Parathyroid adenoma (tissue), 2 donors: ENCODE results near the gene CASP7.
"Not testable (repeated sequence)": the region's sequence is repeated elsewhere in the genome, so short reads cannot be mapped to it uniquely, and the experiment has no call there.

Experiments
- H2AFZ ChIP-seq: fragments of 300-600 bp; sonication (generic); one replicate; pipeline ENCODE4 v1.7.0; 2017; ENCODE audit warnings: antibody characterized with exemption, mild to moderate bottlenecking
- H3K27ac ChIP-seq: fragments of 300-600 bp; sonication (generic); one replicate; pipeline ENCODE4 v1.7.0; 2017
- H3K27me3 ChIP-seq: fragments of 300-600 bp; sonication (generic); one replicate; pipeline ENCODE4 v1.7.0; 2017; ENCODE audit warnings: low read length; ENCODE audit not compliant: control insufficient read depth, insufficient read depth
- H3K36me3 ChIP-seq: fragments of 300-600 bp; sonication (generic); one replicate; pipeline ENCODE4 v1.7.0; 2017; ENCODE audit warnings: low read length; ENCODE audit not compliant: control insufficient read depth, insufficient read depth
- H3K4me1 ChIP-seq: fragments of 300-600 bp; sonication (generic); one replicate; pipeline ENCODE4 v1.7.0; 2017; ENCODE audit warnings: control low read depth
- H3K4me2 ChIP-seq: fragments of 300-600 bp; sonication (generic); one replicate; pipeline ENCODE4 v1.7.0; 2017; ENCODE audit warnings: low read length
- H3K4me3 ChIP-seq: fragments of 300-600 bp; sonication (generic); one replicate; pipeline ENCODE4 v1.7.0; 2017; ENCODE audit warnings: low read depth, low read length
- H3K79me2 ChIP-seq: fragments of 300-600 bp; sonication (generic); one replicate; pipeline ENCODE4 v1.7.0; 2017; ENCODE audit warnings: control low read depth
- H3K9ac ChIP-seq: fragments of 300-600 bp; sonication (generic); one replicate; pipeline ENCODE4 v1.7.0; 2017; ENCODE audit warnings: mild to moderate bottlenecking
- H3K9me3 ChIP-seq: fragments of 300-600 bp; sonication (generic); one replicate; pipeline ENCODE4 v1.7.0; 2017; ENCODE audit warnings: low read length; ENCODE audit not compliant: control insufficient read depth
- CTCF ChIP-seq: fragments of 300-600 bp; sonication (generic); IDR thresholded peaks from one replicate; pipeline ENCODE4 v1.7.0; 2017; ENCODE audit warnings: antibody characterized with exemption, mild to moderate bottlenecking
- donor health status: primary hyperparathyroidism.

The CASP7 gene

GRCh38 chr10:113647812-113648211 lies 31.9 kb upstream of the CASP7 start:
- H3K27ac ChIP-seq = no peak overlapping the region

GRCh38 chr10:113648478-113648877 lies 31.2 kb upstream of the CASP7 start:
- no peaks in the 10 kb centered on the region for H3K27me3 ChIP-seq
- no peak overlapping the region for H3K9ac ChIP-seq

More at GRCh38 chr10:113647812-113648211, 31.9 kb upstream of the CASP7 start:
- no peaks in the 10 kb centered on the region for H3K79me2 ChIP-seq
- H3K4me1 ChIP-seq = no peaks in the 10 kb centered on the region
- H3K36me3 ChIP-seq = no peaks in the 10 kb centered on the region
- no peak for TF ChIP-seq CTCF
- no peak overlapping the region for H3K4me3 ChIP-seq
- no peak overlapping the region for H2AFZ ChIP-seq
- no peak overlapping the region for H3K9ac ChIP-seq
- no peak overlapping the region for H3K4me2 ChIP-seq
- no peaks in the 10 kb centered on the region for H3K9me3 ChIP-seq
- no peaks in the 10 kb centered on the region for H3K27me3 ChIP-seq

GRCh38 chr10:113650172-113650571 lies 29.5 kb upstream of the CASP7 start:
- H3K4me1 ChIP-seq = no peaks in the 10 kb centered on the region
- no peaks in the 10 kb centered on the region for H3K79me2 ChIP-seq
- no peak overlapping the region for H2AFZ ChIP-seq
- H3K9ac ChIP-seq = no peak overlapping the region
- no peak for TF ChIP-seq CTCF
- no peaks in the 10 kb centered on the region for H3K9me3 ChIP-seq
- H3K4me3 ChIP-seq = no peak overlapping the region
- no peaks in the 10 kb centered on the region for H3K36me3 ChIP-seq
- H3K4me2 ChIP-seq = no peak overlapping the region
- no peak overlapping the region for H3K27ac ChIP-seq
- H3K27me3 ChIP-seq = no peaks in the 10 kb centered on the region

More at GRCh38 chr10:113648478-113648877, 31.2 kb upstream of the CASP7 start:
- Histone ChIP-seq H3K4me1 (no peaks in the 10 kb centered on the region), H3K79me2 (no peaks in the 10 kb centered on the region), H3K36me3 (no peaks in the 10 kb centered on the region), H3K27ac (no peak overlapping the region), H3K4me2 (no peak overlapping the region), H2AFZ (no peak overlapping the region), H3K4me3 (no peak overlapping the region), H3K9me3 (no peaks in the 10 kb centered on the region)
- TF ChIP-seq CTCF = no peak

GRCh38 chr10:113651021-113651420 lies 28.7 kb upstream of the CASP7 start:
- H3K36me3 ChIP-seq = no peaks in the 10 kb centered on the region
- H3K79me2 ChIP-seq = no peaks in the 10 kb centered on the region
- H3K27ac ChIP-seq = no peak overlapping the region
- no peak overlapping the region for H2AFZ ChIP-seq
- H3K4me2 ChIP-seq = no peak overlapping the region
- no peaks in the 10 kb centered on the region for H3K4me1 ChIP-seq
- H3K9me3 ChIP-seq = no peaks in the 10 kb centered on the region
- no peak overlapping the region for H3K4me3 ChIP-seq
- TF ChIP-seq CTCF = no peak
- no peaks in the 10 kb centered on the region for H3K27me3 ChIP-seq
- no peak overlapping the region for H3K9ac ChIP-seq

- H3K9ac ChIP-seq = no peak overlapping the region
- no peak overlapping the region for H2AFZ ChIP-seq
- H3K27me3 ChIP-seq = no peaks in the 10 kb centered on the region
- no peak overlapping the region for H3K27ac ChIP-seq
- H3K79me2 ChIP-seq = no peaks in the 10 kb centered on the region
- no peaks in the 10 kb centered on the region for H3K9me3 ChIP-seq
- no peaks in the 10 kb centered on the region for H3K36me3 ChIP-seq
- H3K4me2 ChIP-seq = no peak overlapping the region
- H3K4me1 ChIP-seq = no peaks in the 10 kb centered on the region
- TF ChIP-seq CTCF = no peak
- no peak overlapping the region for H3K4me3 ChIP-seq
Observed at GRCh38 chr10:113651898-113652297, 27.8 kb upstream of the CASP7 start.

- not testable (repeated sequence) for H3K4me2 ChIP-seq, H3K9ac ChIP-seq
Observed at GRCh38 chr10:113652456-113652855, 27.3 kb upstream of the CASP7 start.

More at GRCh38 chr10:113652456-113652855, 27.3 kb upstream of the CASP7 start:
- not testable (repeated sequence) for H3K9me3 ChIP-seq, H3K4me3 ChIP-seq, H3K36me3 ChIP-seq, H3K27me3 ChIP-seq, H3K79me2 ChIP-seq, H2AFZ ChIP-seq, H3K27ac ChIP-seq, H3K4me1 ChIP-seq
